GM13976 (cell line): Measurements from ENCODE around the gene HOXB7.

ENCODE experiments used
- DNase-seq: peaks from one replicate; pipeline ENCODE4 v3.0.0; 2012; ENCODE audit warnings: low spot score
- in situ Hi-C: fragments of 300-500 bp; cut with MboI; formaldehyde crosslinking; loops from one replicate; pipeline ENCODE4 v1.12.0; 2022; ENCODE audit warnings: low sequenced_read_pairs, mixed read lengths, inconsistent platforms; ENCODE audit not compliant: unreplicated experiment
- TF ChIP-seq, protein P1 (sequence below): IDR thresholded peaks from 2 replicates; pipeline ENCODE4 v1.5.1; 2012; ENCODE audit warnings: borderline replicate concordance, mild to moderate bottlenecking; ENCODE audit not compliant: insufficient read depth; ENCODE audit errors: extremely low read depth, missing control alignments, control extremely low read depth

HOXB7 gene

GRCh38 chr17:48641541-48642058 is 30.8 kb upstream of the HOXB7 start:
- TF ChIP-seq, protein P1, sequence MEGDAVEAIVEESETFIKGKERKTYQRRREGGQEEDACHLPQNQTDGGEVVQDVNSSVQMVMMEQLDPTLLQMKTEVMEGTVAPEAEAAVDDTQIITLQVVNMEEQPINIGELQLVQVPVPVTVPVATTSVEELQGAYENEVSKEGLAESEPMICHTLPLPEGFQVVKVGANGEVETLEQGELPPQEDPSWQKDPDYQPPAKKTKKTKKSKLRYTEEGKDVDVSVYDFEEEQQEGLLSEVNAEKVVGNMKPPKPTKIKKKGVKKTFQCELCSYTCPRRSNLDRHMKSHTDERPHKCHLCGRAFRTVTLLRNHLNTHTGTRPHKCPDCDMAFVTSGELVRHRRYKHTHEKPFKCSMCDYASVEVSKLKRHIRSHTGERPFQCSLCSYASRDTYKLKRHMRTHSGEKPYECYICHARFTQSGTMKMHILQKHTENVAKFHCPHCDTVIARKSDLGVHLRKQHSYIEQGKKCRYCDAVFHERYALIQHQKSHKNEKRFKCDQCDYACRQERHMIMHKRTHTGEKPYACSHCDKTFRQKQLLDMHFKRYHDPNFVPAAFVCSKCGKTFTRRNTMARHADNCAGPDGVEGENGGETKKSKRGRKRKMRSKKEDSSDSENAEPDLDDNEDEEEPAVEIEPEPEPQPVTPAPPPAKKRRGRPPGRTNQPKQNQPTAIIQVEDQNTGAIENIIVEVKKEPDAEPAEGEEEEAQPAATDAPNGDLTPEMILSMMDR = no peak
- no peak for DNase-seq
- in situ Hi-C loops = no loop called here

GRCh38 chr17:48640858-48641180 is 30.0 kb upstream of the HOXB7 start:
- in situ Hi-C loops = no loop called here
- TF ChIP-seq, protein P1 = no peak

GRCh38 chr17:48639982-48640857 is 29.4 kb upstream of the HOXB7 start:
- in situ Hi-C loops = no loop called here
- TF ChIP-seq, protein P1 = no peak
- DNase-seq = no peak

More at GRCh38 chr17:48640858-48641180, 30.0 kb upstream of the HOXB7 start:
- no peak for DNase-seq

DNA sequence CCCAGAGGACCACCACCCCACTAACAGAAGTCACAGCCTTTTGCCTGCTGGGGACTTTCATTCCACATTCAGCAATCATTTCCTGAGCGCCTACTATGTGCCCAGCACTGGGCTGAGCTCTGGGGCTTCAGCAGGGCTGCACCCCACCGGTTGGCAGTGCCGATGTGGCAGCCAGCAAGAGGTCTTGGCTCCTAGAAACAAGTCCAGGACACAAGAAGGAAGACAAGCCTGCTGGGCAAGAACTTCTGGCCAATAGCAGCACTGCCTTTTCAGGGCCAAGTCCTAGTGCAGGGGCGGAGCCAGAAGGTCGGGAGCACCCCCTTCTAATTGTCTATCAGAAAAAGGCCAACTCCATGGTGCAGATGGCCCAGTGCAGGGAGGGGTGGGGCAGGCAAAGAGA is 28.3 kb upstream of the HOXB7 start:
- in situ Hi-C loops = no loop called here
- no peak for DNase-seq
- TF ChIP-seq, protein P1 = no peak

GRCh38 chr17:48637323-48638260 is 26.8 kb upstream of the HOXB7 start:
- in situ Hi-C loops = no loop called here
- TF ChIP-seq, protein P1 = no peak
- no peak for DNase-seq
